WTC11 (cell line): ENCODE results near the gene FARP2. TPM values are rescaled to one million over a fixed set of nuclear protein-coding genes. Genes with fewer than 3 reads are reported as not detected.

Source experiments
- ATAC-seq: fragments of 200-7000 bp; cut with Tn5 transposase; 2 replicates; pipeline ENCODE4 v1.10.0; 2021; ENCODE audit warnings: mild to moderate bottlenecking, moderate library complexity
- CTCF ChIA-PET: fragments of 300-600 bp; sonication (Branson Sonifier 250); formaldehyde crosslinking; loops from one replicate; lab custom pipeline; 2021; ENCODE audit warnings: antibody characterized with exemption; lab: Charles Lee
- POLR2A ChIA-PET: fragments of 350-600 bp; sonication (Branson Sonifier 250); formaldehyde crosslinking; loops from one replicate; lab custom pipeline; 2021; ENCODE audit warnings: antibody characterized with exemption; lab: Charles Lee
- DNase-seq: peaks from one replicate; pipeline ENCODE4 v3.0.0; 2021; ENCODE audit warnings: low spot score
- H3K27ac Mint-ChIP-seq: 2 replicates; pipeline ENCODE4 v1.8.0; 2021; ENCODE audit warnings: mixed read lengths
- H3K27me3 Mint-ChIP-seq: 2 replicates; pipeline ENCODE4 v1.8.0; 2021; ENCODE audit warnings: low read depth, mild to moderate bottlenecking, moderate library complexity, mixed read lengths
- H3K36me3 Mint-ChIP-seq: 2 replicates; pipeline ENCODE4 v1.8.0; 2021; ENCODE audit warnings: mixed read lengths
- H3K4me1 Mint-ChIP-seq: 2 replicates; pipeline ENCODE4 v1.8.0; 2022; ENCODE audit warnings: mixed read lengths
- H3K4me3 Mint-ChIP-seq: 2 replicates; pipeline ENCODE4 v1.8.0; 2021; ENCODE audit warnings: mild to moderate bottlenecking, moderate library complexity, mixed read lengths
- H3K9me3 Mint-ChIP-seq: 2 replicates; pipeline ENCODE4 v1.8.0; 2021; ENCODE audit warnings: mixed read lengths
- ATF6 ChIP-seq: sonication (generic); formaldehyde crosslinking; IDR thresholded peaks from 2 replicates; pipeline ENCODE4 v1.8.1; 2023; ENCODE audit warnings: mild to moderate bottlenecking, missing genetic modification reagents
- ESRRA ChIP-seq: sonication (generic); formaldehyde crosslinking; IDR thresholded peaks from 2 replicates; pipeline ENCODE4 v1.8.1; 2022; ENCODE audit warnings: mild to moderate bottlenecking, missing genetic modification reagents, borderline replicate concordance
- ETV6 ChIP-seq: sonication (generic); formaldehyde crosslinking; IDR thresholded peaks from 2 replicates; pipeline ENCODE4 v1.8.1; 2022; ENCODE audit warnings: mild to moderate bottlenecking, missing genetic modification reagents
- FOXP1 ChIP-seq: sonication (generic); formaldehyde crosslinking; IDR thresholded peaks from 2 replicates; pipeline ENCODE4 v1.8.0; 2022; ENCODE audit warnings: missing genetic modification reagents, mild to moderate bottlenecking, moderate library complexity, borderline replicate concordance
- GRHL2 ChIP-seq: fragments of 250-450 bp; sonication (Bioruptor Pico); IDR thresholded peaks from 2 replicates; pipeline ENCODE4 v1.8.0; 2022; ENCODE audit warnings: mild to moderate bottlenecking, moderate library complexity; ENCODE audit not compliant: insufficient replicate concordance, severe bottlenecking
- MLX ChIP-seq: sonication (generic); formaldehyde crosslinking; IDR thresholded peaks from 2 replicates; pipeline ENCODE4 v1.8.1; 2023; ENCODE audit warnings: mild to moderate bottlenecking, missing genetic modification reagents, moderate library complexity
- MYBL2 ChIP-seq: sonication (generic); formaldehyde crosslinking; IDR thresholded peaks from 2 replicates; pipeline ENCODE4 v1.8.1; 2023; ENCODE audit warnings: mild to moderate bottlenecking, moderate library complexity, missing genetic modification reagents
- NR2C2 ChIP-seq: sonication (generic); formaldehyde crosslinking; IDR thresholded peaks from 2 replicates; pipeline ENCODE4 v1.8.0; 2022; ENCODE audit warnings: mild to moderate bottlenecking, missing genetic modification reagents
- PRRX2 ChIP-seq: fragments of 250-450 bp; sonication (Bioruptor Pico); IDR thresholded peaks from 2 replicates; pipeline ENCODE4 v1.8.0; 2021; ENCODE audit warnings: mild to moderate bottlenecking
- RORB ChIP-seq: fragments of 250-450 bp; sonication (Bioruptor Pico); IDR thresholded peaks from 2 replicates; pipeline ENCODE4 v1.9.0; 2021; ENCODE audit warnings: mild to moderate bottlenecking
- SP1 ChIP-seq: sonication (generic); formaldehyde crosslinking; conservative IDR thresholded peaks from 2 replicates; pipeline ENCODE4 v1.8.1; 2022; ENCODE audit warnings: missing genetic modification reagents
- ZNF121 ChIP-seq: sonication (generic); formaldehyde crosslinking; IDR thresholded peaks from 2 replicates; pipeline ENCODE4 v1.8.0; 2023; ENCODE audit warnings: missing genetic modification reagents
- ZNF263 ChIP-seq: sonication (generic); formaldehyde crosslinking; IDR thresholded peaks from 2 replicates; pipeline ENCODE4 v1.8.1; 2022; ENCODE audit warnings: low read depth, mild to moderate bottlenecking, moderate library complexity, missing genetic modification reagents
- total RNA-seq: library from RNA; stranded (reverse); gene quantifications from 3 replicates; pipeline ENCODE4 v1.2.3, GENCODE V29; 2021
- TF ChIP-seq, protein P1 (sequence below): sonication (generic); formaldehyde crosslinking; IDR thresholded peaks from 2 replicates; pipeline ENCODE4 v1.8.0; 2022; ENCODE audit warnings: missing genetic modification reagents

Gene FARP2
- total RNA-seq, 1 experiment from 2014 or later: 37.8 TPM

DNA sequence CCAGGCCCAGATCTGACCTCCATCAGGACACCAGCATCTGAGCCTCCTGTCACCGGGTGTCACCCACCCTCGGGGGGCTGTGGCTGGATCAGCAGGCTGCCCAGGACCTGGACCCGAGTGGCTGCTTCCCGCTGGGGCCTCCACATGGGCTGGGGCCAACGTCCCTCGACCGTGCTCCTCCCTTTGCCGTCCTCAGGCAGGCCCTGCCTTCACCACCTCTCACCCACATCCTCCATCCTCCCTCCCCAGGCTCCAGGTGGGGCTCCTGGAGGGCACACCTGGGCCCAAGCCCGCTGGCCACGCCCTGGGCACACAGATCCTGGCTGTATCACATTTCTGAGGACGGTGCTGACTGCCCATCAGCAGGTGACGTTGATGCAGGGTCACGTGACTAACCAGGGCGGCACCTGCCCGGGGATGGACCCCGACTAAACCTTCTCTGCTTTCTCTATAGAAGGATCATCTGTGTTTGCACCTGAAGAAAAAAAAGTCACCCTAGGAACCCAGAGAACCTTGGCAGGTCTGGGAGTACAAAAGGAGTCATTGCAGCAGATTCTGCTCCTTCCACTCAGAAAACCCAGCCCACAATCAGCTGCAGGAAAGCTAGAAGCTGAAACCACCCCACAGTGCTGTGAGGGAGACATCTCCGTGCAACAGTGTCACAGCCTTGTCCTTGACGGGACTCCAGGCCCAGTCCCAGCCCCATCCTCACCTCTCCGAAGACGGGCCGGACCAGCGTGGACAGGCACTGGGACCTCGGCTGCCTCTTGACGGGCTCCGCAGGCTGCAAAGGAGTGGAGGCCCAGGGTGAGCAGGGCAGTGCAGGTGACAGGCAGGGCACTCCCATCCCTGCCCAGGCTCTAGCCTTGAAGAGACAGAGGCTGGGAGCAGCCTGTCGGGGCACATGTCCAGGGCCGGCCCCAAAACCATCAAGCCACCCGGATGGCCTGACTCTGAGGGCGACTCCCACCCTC lies 141.1 kb downstream of the FARP2 start:
- no peak for ATAC-seq
- POLR2A ChIA-PET: no interaction called here

GRCh38 chr2:241498115-241499070 lies 142.3 kb downstream of the FARP2 start:
- H3K27ac Mint-ChIP-seq: no peak overlapping the region
- TF ChIP-seq SP1 (CRISPR knock-in tag): no peak
- no peak for TF ChIP-seq GRHL2 (CRISPR knock-in tag)
- TF ChIP-seq ETV6 (CRISPR knock-in tag): no peak
- TF ChIP-seq MYBL2 (CRISPR knock-in tag): no peak
- no peak for TF ChIP-seq ZNF263 (CRISPR knock-in tag)
- no peak for TF ChIP-seq ZNF121
- no peak for TF ChIP-seq ESRRA
- ChIA-PET CTCF (no interaction called here), POLR2A (no interaction called here)
- no peak overlapping the region for H3K4me3 Mint-ChIP-seq
- ATAC-seq: no peak
- no peaks in the 10 kb centered on the region for H3K27me3 Mint-ChIP-seq
- H3K36me3 Mint-ChIP-seq: peaks cover 28% of the 10 kb centered on the region
- no peak for DNase-seq
- no peaks in the 10 kb centered on the region for H3K9me3 Mint-ChIP-seq
- H3K4me1 Mint-ChIP-seq: no peaks in the 10 kb centered on the region

More for the DNA sequence above, 141.1 kb downstream of the FARP2 start:
- no peaks in the 10 kb centered on the region for H3K4me1 Mint-ChIP-seq
- TF ChIP-seq MLX (CRISPR knock-in tag): no peak
- TF ChIP-seq PRRX2 (CRISPR knock-in tag): no peak
- TF ChIP-seq, protein P1, sequence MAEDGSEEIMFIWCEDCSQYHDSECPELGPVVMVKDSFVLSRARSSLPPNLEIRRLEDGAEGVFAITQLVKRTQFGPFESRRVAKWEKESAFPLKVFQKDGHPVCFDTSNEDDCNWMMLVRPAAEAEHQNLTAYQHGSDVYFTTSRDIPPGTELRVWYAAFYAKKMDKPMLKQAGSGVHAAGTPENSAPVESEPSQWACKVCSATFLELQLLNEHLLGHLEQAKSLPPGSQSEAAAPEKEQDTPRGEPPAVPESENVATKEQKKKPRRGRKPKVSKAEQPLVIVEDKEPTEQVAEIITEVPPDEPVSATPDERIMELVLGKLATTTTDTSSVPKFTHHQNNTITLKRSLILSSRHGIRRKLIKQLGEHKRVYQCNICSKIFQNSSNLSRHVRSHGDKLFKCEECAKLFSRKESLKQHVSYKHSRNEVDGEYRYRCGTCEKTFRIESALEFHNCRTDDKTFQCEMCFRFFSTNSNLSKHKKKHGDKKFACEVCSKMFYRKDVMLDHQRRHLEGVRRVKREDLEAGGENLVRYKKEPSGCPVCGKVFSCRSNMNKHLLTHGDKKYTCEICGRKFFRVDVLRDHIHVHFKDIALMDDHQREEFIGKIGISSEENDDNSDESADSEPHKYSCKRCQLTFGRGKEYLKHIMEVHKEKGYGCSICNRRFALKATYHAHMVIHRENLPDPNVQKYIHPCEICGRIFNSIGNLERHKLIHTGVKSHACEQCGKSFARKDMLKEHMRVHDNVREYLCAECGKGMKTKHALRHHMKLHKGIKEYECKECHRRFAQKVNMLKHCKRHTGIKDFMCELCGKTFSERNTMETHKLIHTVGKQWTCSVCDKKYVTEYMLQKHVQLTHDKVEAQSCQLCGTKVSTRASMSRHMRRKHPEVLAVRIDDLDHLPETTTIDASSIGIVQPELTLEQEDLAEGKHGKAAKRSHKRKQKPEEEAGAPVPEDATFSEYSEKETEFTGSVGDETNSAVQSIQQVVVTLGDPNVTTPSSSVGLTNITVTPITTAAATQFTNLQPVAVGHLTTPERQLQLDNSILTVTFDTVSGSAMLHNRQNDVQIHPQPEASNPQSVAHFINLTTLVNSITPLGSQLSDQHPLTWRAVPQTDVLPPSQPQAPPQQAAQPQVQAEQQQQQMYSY: no peak
- no peak for TF ChIP-seq NR2C2 (CRISPR knock-in tag)
- TF ChIP-seq FOXP1: no peak
- TF ChIP-seq ATF6 (CRISPR knock-in tag): no peak
- TF ChIP-seq MYBL2 (CRISPR knock-in tag): no peak
- TF ChIP-seq ESRRA: no peak
- no peak for TF ChIP-seq GRHL2 (CRISPR knock-in tag)
- no peak for TF ChIP-seq RORB
- CTCF ChIA-PET: no interaction called here
- no peaks in the 10 kb centered on the region for H3K27me3 Mint-ChIP-seq
- peaks cover 32% of the 10 kb centered on the region for H3K36me3 Mint-ChIP-seq
- H3K4me3 Mint-ChIP-seq: no peak overlapping the region
- no peak overlapping the region for H3K27ac Mint-ChIP-seq
- no peaks in the 10 kb centered on the region for H3K9me3 Mint-ChIP-seq
- no peak for DNase-seq
